Measurements from ENCODE around the gene NMRK1.

Gene NMRK1

GRCh38 chr9:75101004-75101588 is 13.1 kb upstream of the NMRK1 start:
- no peak for DNase-seq

GRCh38 chr9:75096796-75097195 is 8.8 kb upstream of the NMRK1 start:
- DNase-seq: no peak

DNA sequence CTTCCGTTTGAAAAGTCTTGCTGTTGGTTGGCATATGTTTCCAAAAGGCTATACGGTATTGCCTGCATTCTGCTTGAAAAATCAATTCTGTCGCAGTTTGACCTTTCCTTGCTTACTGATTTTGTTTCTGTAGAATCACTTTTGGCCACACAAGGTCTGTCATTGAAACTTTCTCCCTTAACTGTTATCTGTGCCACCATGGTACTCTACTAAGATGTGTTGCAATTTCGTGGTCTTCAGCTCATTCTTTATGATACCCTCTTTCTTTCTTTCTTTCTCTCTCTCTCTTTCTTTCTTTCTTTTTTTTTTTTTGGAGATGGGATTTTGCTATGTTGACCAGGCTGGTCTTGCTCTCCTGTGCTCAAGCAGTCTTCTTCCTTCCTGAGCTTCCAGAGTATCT is 4.8 kb upstream of the NMRK1 start:
- DNase-seq: no peak

- no peak for DNase-seq
These were observed 2.6 kb upstream of the NMRK1 start for GRCh38 chr9:75090579-75090978.

- DNase-seq: no peak
These were observed 1.4 kb upstream of the NMRK1 start for GRCh38 chr9:75089373-75089766.

- peak; percentile 27 for DNase-seq
These were observed 854 bp upstream of the NMRK1 start for GRCh38 chr9:75088646-75089372.

DNA sequence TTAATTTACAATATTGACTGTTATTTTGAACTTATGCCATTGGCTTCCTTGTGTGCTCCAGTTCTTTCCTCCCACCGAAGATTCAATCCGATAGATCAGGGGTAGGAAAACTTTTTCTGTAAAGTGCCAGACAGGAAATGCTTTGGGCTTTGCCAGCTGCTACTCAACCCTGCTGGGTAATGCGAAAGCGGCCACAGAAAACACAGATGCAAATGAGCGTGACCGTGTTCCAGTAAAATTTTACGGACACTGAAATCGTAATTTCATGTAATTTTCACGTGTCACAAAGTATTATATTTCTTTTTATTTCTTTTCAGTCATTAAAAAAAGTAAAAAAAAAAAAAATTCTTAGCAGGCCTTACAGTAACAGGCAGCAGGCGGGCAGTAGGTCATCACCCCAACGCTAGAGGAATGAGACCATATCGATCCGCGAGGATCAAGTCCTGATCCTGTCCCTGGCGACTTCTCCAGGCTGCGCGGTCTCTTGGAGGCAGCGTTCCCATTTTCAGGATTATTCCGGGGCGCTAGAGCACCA is 599 bp downstream of the NMRK1 start:
- DNase-seq: no peak

GRCh38 chr9:75086541-75087288 is 1.2 kb downstream of the NMRK1 start:
- no peak for DNase-seq

GRCh38 chr9:75085640-75086039 is 2.3 kb downstream of the NMRK1 start:
- DNase-seq: no peak

DNA sequence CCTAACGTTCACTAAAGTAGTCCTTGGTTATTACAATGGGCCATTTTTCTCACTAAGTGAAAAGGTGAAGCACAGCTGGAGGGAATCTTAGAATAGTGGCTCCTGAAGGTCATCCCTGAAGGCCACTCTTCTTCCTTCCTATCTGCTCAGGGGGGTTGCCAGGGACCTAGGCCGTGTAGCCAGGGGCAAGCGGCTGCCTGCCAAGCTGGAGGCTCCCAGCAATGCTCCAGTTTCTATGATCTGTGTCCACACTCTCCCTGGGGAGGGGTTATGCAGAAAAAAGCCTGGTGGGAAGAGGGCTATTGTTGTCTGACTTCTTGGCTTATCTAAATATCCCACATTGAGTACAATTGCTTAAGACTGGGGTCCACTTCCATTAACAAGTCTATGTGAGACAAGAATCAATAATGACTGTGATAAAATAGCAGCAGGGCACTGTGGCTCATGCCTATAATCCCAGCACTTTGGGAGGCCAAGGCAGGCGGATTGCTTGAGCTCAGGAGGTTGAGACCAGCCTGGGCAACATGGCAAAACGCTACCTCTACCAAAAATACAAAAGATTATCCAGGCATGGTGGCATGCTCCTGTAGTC is 3.8 kb downstream of the NMRK1 start:
- DNase-seq: no peak

DNA sequence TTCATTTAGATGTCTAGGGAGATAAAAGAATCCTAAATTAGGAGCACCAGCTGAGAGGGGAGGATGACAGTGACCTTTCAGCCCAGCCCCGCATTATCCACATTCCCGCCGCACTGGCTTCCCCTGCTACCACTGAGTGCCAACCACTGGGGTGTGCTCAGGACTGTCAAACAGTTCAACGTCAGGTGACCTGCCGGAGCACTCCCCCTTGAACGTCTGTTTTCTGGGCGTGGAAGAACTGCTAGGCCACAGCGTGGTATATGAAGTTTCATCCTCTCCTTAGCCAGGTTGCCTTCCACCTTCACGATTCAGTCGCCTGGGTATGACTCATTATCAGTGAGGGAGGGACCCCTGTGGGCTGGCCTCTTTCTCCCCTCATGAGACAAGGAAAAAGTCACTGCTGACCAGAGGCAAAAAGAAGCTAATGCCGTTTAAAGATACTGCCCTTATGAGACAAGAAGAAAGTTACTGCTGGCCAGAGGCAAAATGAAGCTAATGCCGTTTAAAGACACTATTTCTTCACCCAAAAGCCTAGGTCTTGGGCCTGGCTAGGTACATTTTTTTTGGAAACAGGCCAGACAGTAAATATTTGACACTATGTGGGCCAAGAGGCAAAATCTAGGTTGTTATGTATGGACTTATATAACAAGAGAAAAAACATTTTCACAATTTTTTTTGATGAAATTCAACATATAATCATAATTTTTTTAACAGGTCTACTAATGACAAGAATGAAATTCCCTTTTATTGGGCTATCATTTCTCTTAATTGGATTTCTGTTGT is 4.6 kb downstream of the NMRK1 start:
- DNase-seq: no peak

DNA sequence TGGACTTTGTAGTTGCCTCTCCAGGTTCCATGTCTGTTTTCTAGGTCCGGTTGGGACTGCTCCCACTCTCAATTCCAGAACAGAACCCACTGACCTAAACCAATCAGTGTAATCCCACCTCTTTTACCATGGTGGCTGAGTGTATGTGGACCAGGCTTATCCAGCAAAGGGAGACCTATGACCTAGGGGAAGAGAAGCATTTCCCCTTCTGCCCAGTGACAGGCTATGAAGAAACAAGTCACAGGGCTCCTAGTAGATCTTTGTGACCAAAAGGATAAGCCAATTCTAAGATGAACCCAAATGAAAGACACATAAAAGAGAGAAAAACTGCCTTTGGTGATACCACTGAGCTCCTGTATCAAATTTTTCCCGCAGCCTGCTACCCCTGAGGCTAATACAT is 6.3 kb downstream of the NMRK1 start:
- no peak for DNase-seq

GRCh38 chr9:75072895-75073294 is 15.1 kb downstream of the NMRK1 start:
- DNase-seq: no peak

- no peak for DNase-seq
These were observed 16.3 kb downstream of the NMRK1 start for GRCh38 chr9:75071530-75072122.

DNA sequence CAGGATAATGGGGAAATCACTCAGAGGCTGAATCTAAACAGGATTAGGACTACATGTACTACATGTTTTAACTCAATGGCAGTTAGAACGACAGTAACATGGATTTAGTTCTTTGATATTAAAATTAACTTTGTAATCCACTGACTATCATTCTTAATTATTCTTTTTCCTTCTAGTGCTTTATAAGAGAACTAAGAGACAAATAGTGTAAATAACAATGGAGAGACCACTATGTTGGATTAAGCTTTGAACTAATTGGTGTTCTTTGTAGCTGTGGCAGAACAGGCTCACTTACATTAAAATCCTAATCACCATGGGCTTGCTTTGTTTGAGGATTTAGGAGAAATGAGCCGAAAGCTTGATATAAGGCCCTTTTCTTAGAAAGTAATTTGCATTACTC is 18.8 kb downstream of the NMRK1 start:
- DNase-seq: no peak

DNA sequence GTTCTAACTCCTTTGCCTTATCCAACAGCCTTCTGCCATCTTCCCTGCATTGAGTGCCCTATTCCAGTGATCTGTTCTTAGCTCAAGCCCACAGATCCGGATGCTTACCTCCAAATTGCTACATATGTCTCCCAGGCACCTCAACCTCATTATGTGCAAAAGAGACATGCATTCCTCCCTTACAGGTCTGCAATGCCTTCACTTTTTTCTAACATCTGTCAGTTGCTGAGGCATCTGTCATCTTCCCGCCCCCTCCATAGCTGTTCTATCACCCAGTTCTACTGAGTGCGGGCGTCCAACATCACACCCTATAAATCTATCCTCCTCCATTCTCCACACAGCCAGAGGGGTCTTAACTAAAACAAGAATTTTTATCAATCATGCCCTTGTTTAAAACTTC is 20.1 kb downstream of the NMRK1 start:
- DNase-seq: no peak

GRCh38 chr9:75065510-75065909 is 22.4 kb downstream of the NMRK1 start:
- DNase-seq: no peak

GRCh38 chr9:75064307-75065025 is 23.5 kb downstream of the NMRK1 start:
- no peak for DNase-seq

GRCh38 chr9:75063556-75064305 is 24.2 kb downstream of the NMRK1 start:
- DNase-seq: no peak

- DNase-seq: no peak
These were observed 26.8 kb downstream of the NMRK1 start for GRCh38 chr9:75061169-75061568.

Measured in T1000 (cell line).